Fibroblast of skin of right biceps (primary cell): ENCODE measurements around the gene PARP2.
"Not testable (repeated sequence)": the region's sequence is repeated elsewhere in the genome, so short reads cannot be mapped to it uniquely, and the experiment has no call there.

Experiments used
- DNase-seq: peaks from one replicate; pipeline ENCODE4 v3.0.0-alpha.2; 2013

PARP2 gene

GRCh38 chr14:20350282-20350681, 6.8 kb downstream of the PARP2 start:
- no peak for DNase-seq

- DNase-seq, result no peak
Measured at GRCh38 chr14:20350860-20351259, 7.4 kb downstream of the PARP2 start.

- DNase-seq, result no peak
Measured at GRCh38 chr14:20356422-20356821, 13.0 kb downstream of the PARP2 start.

GRCh38 chr14:20358474-20358873, 15.0 kb downstream of the PARP2 start:
- not testable (repeated sequence) for DNase-seq

- DNase-seq, result no peak
Measured at GRCh38 chr14:20365928-20366327, 22.5 kb downstream of the PARP2 start.

- no peak for DNase-seq
Measured at GRCh38 chr14:20372796-20373195, 29.4 kb downstream of the PARP2 start.

GRCh38 chr14:20375471-20375870, 32.0 kb downstream of the PARP2 start:
- DNase-seq, result no peak

GRCh38 chr14:20376071-20376588, 32.7 kb downstream of the PARP2 start:
- DNase-seq, result no peak

- DNase-seq, result no peak
Measured at GRCh38 chr14:20377171-20377570, 33.7 kb downstream of the PARP2 start.

- DNase-seq, result no peak
Measured at GRCh38 chr14:20379743-20380142, 36.3 kb downstream of the PARP2 start.

GRCh38 chr14:20380681-20381080, 37.2 kb downstream of the PARP2 start:
- DNase-seq, result no peak

GRCh38 chr14:20381341-20381740, 37.9 kb downstream of the PARP2 start:
- DNase-seq, result no peak

GRCh38 chr14:20382526-20382925, 39.1 kb downstream of the PARP2 start:
- no peak for DNase-seq

GRCh38 chr14:20383032-20383431, 39.6 kb downstream of the PARP2 start:
- DNase-seq, result no peak

GRCh38 chr14:20383636-20384035, 40.2 kb downstream of the PARP2 start:
- DNase-seq, result no peak

GRCh38 chr14:20384321-20384720, 40.9 kb downstream of the PARP2 start:
- DNase-seq, result no peak

GRCh38 chr14:20384886-20385285, 41.5 kb downstream of the PARP2 start:
- DNase-seq, result no peak

- DNase-seq, result no peak
Measured at GRCh38 chr14:20386276-20386855, 42.9 kb downstream of the PARP2 start.

GRCh38 chr14:20387576-20387975, 44.1 kb downstream of the PARP2 start:
- DNase-seq, result no peak

- no peak for DNase-seq
Measured at GRCh38 chr14:20388159-20388558, 44.7 kb downstream of the PARP2 start.

- DNase-seq, result no peak
Measured at GRCh38 chr14:20391505-20391904, 48.1 kb downstream of the PARP2 start.

- no peak for DNase-seq
Measured at GRCh38 chr14:20397511-20397910, 54.1 kb downstream of the PARP2 start.

- no peak for DNase-seq
Measured at GRCh38 chr14:20400589-20400964, 57.1 kb downstream of the PARP2 start.

GRCh38 chr14:20400965-20401593, 57.6 kb downstream of the PARP2 start:
- peak; percentile 40 for DNase-seq

- DNase-seq, result no peak
Measured at GRCh38 chr14:20403521-20403920, 60.1 kb downstream of the PARP2 start.
